Fibroblast of mammary gland (primary cell): Measurements from ENCODE around the gene NOTCH1.

Experiments
- DNase-seq: peaks from one replicate; pipeline ENCODE4 v3.0.0-alpha.2; 2010; ENCODE audit warnings: low read depth
- H3K4me3 ChIP-seq: 2 replicates; pipeline ENCODE4 v1.5.1; 2011; ENCODE audit warnings: low read depth, mild to moderate bottlenecking, low read length, moderate library complexity; ENCODE audit not compliant: control insufficient read depth
- CTCF ChIP-seq: conservative IDR thresholded peaks from 2 replicates; pipeline ENCODE4 v1.5.1; 2011; ENCODE audit warnings: low read depth, low read length, inconsistent platforms; ENCODE audit not compliant: control insufficient read depth, insufficient read depth

The NOTCH1 gene

GRCh38 chr9:136496181-136496580 lies 49.7 kb downstream of the NOTCH1 start:
- H3K4me3 ChIP-seq, result no peak overlapping the region
- TF ChIP-seq CTCF, result no peak
- no peak for DNase-seq

DNA sequence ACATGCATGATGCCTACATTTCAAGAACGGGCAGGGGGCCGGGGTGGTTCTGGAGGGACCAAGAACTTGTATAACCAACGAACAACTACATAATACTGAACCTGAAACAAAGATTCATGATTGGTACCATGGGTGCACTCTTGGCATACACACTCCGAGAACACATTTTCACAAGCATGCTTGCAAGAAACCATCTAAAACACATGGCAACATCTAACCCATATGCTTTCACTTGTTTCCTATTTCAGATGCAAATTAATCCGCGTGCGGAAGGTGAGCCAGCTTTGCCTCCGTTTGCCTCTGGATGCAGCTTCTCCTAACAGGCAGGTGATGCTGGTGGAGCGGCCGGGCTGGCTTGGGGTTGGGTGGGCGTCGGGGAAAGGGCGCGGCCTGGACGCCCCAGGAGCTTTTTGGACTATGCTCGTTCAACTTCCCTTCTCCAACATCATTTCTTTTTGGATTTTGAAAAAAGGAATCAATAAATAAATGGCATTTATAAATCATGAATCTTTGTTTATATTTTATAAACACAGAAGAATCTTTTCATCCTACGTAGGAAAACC lies 50.5 kb downstream of the NOTCH1 start:
- no peak overlapping the region for H3K4me3 ChIP-seq
- no peak for TF ChIP-seq CTCF
- DNase-seq, result no peak

DNA sequence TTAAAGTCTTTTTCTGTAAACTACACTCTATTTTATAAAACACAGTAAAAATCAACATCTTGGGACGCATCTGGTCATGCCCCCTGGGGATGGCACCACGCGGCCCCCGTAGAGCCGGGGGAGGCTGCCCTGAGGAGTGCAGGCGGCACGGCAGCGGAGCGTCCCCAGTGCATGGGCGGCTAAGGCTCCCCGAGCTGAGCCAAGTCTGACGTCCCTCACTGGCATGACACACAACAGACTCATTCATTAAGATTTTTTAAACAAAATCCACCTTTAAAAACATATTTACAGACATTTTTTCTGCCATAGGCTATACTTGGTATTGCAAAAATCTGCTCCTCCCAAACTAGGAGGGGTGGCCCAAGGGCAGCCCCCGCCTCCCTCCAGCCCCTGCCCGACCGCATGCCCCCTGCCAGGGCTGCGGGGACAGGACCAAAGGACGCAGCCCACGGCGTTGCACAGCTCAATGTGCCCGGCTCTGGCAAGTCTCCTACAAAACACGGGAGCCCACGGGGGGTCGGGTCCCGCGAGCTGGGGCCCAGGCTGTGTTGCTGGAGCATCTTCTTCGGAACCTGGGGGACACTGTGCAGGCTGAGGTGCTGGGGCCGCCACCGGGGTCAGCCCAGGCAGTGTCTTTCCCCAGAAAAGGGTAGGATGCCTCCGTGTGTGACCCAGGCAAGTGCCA lies 51.2 kb downstream of the NOTCH1 start:
- TF ChIP-seq CTCF, result no peak
- DNase-seq, result no peak
- H3K4me3 ChIP-seq, result no peak overlapping the region

GRCh38 chr9:136494012-136494411 lies 51.8 kb downstream of the NOTCH1 start:
- TF ChIP-seq CTCF, result no peak
- H3K4me3 ChIP-seq, result no peak overlapping the region
- no peak for DNase-seq

- no peak for DNase-seq
- H3K4me3 ChIP-seq, result no peak overlapping the region
- no peak for TF ChIP-seq CTCF
Observed at GRCh38 chr9:136493567-136493971, 52.3 kb downstream of the NOTCH1 start.

DNA sequence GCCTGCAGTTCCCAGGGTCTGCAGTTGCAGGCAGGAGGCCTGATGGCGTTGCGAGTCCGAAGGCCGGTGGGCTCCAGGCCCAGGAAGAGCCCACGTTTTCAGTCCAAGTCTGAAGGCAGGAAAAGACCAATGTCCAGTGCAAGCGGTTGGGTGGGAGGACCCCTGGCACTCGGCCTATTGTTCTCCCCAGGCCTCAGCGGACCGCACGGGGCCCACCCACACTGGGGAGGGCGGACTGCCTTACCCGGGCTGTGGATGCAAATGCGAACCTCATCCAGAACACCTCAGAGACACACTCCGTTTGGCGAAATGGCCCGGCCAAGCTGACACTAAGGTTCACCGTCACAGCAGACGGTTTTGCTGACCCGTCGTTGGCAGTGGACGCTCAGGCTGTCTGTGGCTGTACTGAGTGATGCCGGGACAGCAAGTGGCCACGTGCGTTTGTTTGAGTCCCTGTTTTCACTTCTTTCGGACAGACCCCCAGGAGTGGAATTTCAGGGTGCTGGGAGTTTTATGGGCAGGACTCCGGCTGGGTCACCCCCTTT lies 52.8 kb downstream of the NOTCH1 start:
- DNase-seq, result no peak
- TF ChIP-seq CTCF, result no peak
- no peak overlapping the region for H3K4me3 ChIP-seq
